Left ventricle myocardium inferior (tissue), 1 donor: ENCODE data around the gene CSF2RB. TPM values are rescaled to one million over a fixed set of nuclear protein-coding genes. Genes with fewer than 3 reads are reported as not detected.
"Not testable (repeated sequence)": the region's sequence is repeated elsewhere in the genome, so short reads cannot be mapped to it uniquely, and the experiment has no call there.

ENCODE experiments used
- DNase-seq: peaks from one replicate; pipeline ENCODE4 v3.0.0-alpha.2; 2020
- H3K27ac ChIP-seq: fragments of 200-600 bp; replicated peaks from 2 replicates; pipeline ENCODE4 v1.8.0; 2021
- H3K27me3 ChIP-seq: fragments of 200-600 bp; 2 replicates; pipeline ENCODE4 v1.8.0; 2021; ENCODE audit warnings: low read depth
- H3K36me3 ChIP-seq: fragments of 200-600 bp; 2 replicates; pipeline ENCODE4 v1.8.0; 2021
- H3K4me1 ChIP-seq: fragments of 200-600 bp; 2 replicates; pipeline ENCODE4 v1.8.0; 2021
- H3K4me3 ChIP-seq: fragments of 200-600 bp; 2 replicates; pipeline ENCODE4 v1.8.0; 2021; ENCODE audit warnings: mild to moderate bottlenecking, moderate library complexity
- H3K9me3 ChIP-seq: fragments of 200-600 bp; replicated peaks from 2 replicates; pipeline ENCODE4 v1.8.0; 2021
- intact Hi-C: fragments of 100-400 bp; cut with micrococcal nuclease; formaldehyde crosslinking; loops from one replicate; pipeline ENCODE4 v1.11.0; 2022
- total RNA-seq: library from RNA; stranded (reverse); fragmentation: NEBNext Ultra II Directional; extraction: Animal tissue kit (Norgen Biotek cat#: 25700); gene quantifications from one replicate; pipeline ENCODE4 v1.2.1, GENCODE V29; 2021
- TF ChIP-seq, protein P1 (sequence below): fragments of 200-600 bp; IDR thresholded peaks from 2 replicates; pipeline ENCODE4 v1.8.0; 2021; ENCODE audit warnings: antibody characterized with exemption, mild to moderate bottlenecking, borderline replicate concordance
- donor health status: DM: no; HTN: yes; CAD: no; lungs with severe emphysema.

Gene CSF2RB
- total RNA-seq, 1 donor from 2014 or later, result 2.8 TPM

DNA sequence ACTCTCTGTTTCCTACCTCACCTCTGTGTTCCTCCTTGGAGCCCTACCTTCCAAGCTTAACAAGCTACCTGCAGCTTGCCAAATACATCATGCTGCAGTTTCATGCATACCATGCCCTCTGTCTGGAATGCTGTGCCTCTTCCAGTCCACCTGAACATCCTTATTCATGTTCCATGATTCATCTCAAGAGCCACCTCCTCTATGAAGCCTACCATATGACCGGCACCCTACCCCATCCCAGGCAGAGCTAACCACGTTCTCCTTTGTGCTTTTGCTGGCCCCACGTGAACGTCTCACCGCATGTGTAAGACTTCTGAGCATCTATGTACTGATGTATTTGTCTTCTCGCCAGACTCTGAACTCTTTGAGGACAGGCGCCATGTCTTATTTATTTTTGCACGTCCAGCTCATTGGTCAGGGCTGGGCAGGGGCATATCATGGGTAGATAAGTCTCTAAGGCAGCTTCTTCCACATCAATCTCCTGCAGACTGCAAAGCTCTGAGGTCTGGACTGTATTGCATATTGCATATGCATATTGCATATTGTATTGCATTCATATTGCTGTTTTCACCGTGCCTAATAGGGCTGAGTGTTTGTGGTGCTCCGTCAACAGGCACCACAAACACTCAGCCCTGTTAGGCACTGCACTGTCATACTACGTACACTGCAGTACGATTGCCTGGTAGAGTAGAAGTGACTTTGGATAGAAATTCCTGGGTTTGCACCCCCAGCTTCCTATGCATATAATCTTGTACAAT lies 74.8 kb downstream of the CSF2RB start:
- H3K9me3 ChIP-seq, result peaks cover 19% of the 10 kb centered on the region
- H3K27me3 ChIP-seq, result peaks cover 67% of the 10 kb centered on the region
- no peaks in the 10 kb centered on the region for H3K4me1 ChIP-seq
- no peaks in the 10 kb centered on the region for H3K36me3 ChIP-seq
- no peak overlapping the region for H3K27ac ChIP-seq
- no peak overlapping the region for H3K4me3 ChIP-seq
- no peak for DNase-seq
- TF ChIP-seq, protein P1, sequence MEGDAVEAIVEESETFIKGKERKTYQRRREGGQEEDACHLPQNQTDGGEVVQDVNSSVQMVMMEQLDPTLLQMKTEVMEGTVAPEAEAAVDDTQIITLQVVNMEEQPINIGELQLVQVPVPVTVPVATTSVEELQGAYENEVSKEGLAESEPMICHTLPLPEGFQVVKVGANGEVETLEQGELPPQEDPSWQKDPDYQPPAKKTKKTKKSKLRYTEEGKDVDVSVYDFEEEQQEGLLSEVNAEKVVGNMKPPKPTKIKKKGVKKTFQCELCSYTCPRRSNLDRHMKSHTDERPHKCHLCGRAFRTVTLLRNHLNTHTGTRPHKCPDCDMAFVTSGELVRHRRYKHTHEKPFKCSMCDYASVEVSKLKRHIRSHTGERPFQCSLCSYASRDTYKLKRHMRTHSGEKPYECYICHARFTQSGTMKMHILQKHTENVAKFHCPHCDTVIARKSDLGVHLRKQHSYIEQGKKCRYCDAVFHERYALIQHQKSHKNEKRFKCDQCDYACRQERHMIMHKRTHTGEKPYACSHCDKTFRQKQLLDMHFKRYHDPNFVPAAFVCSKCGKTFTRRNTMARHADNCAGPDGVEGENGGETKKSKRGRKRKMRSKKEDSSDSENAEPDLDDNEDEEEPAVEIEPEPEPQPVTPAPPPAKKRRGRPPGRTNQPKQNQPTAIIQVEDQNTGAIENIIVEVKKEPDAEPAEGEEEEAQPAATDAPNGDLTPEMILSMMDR, result no peak
- intact Hi-C loops, result no loop called here

GRCh38 chr22:36989012-36989411 lies 75.6 kb downstream of the CSF2RB start:
- Histone ChIP-seq H3K27me3 (peaks cover 62% of the 10 kb centered on the region), H3K9me3 (peaks cover 19% of the 10 kb centered on the region)
- H3K4me1 ChIP-seq, H3K4me3 ChIP-seq, DNase-seq, intact Hi-C loops, H3K36me3 ChIP-seq, H3K27ac ChIP-seq: not testable (repeated sequence)

Other genes with a start within 250 kb of the CSF2RB start
- gene CACNG2, start 209.9 kb upstream of the CSF2RB start, total RNA-seq, result not detected
- 31.2 TPM for gene IFT27, start 137.5 kb upstream of the CSF2RB start, total RNA-seq
- gene PVALB, start 96.6 kb upstream of the CSF2RB start, total RNA-seq, result not detected
- 5.5 TPM for gene NCF4, start 52.6 kb upstream of the CSF2RB start, total RNA-seq
- 39.8 TPM for gene TST, start 105.8 kb downstream of the CSF2RB start, total RNA-seq
- gene MPST, start 106.1 kb downstream of the CSF2RB start, total RNA-seq, result 58.3 TPM
- gene KCTD17, start 138.1 kb downstream of the CSF2RB start, total RNA-seq, result 14.3 TPM
- not detected for gene TMPRSS6, start 196.1 kb downstream of the CSF2RB start, total RNA-seq
- 0.99 TPM for gene IL2RB, start 236.3 kb downstream of the CSF2RB start, total RNA-seq